Measurements from ENCODE around the gene HBG1. TPM values are rescaled to one million over a fixed set of nuclear protein-coding genes. Genes with fewer than 3 reads are reported as not detected.

Gene HBG1
- total and polyA plus RNA-seq, 10 of the 15 experiments (the other 5 are each of a cell fraction or from before 2014, with no cell fraction given), result 0.84 to 2.3 (median 1.9) TPM; not detected in 5

DNA sequence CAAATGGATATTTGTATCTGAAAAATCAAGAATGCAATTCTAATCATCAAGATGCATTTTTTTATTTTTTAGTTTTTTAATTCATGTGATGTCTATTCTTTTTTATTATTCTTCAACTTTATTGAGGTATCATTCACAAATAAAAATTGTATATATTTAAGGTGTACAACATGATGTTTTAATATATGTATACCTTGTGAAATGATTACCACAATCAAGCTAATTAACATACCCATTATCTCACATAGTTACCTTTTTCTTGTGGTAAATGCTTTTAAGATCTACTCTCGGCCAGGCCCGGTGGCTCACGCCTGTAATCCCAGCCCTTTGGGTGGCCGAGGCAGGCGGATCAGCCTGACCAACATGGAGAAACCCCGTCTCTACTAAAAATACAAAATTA, 26.5 kb downstream of the HBG1 start:
- H3K27me3 ChIP-seq (replicated peaks in 1 of 2; ENCODE audit: control insufficient read depth in 2 of 2, insufficient read depth in 2 of 2, low read length in 1 of 2), result no peaks in the 10 kb centered on the region
- ChIA-PET SMC1A (ENCODE audit: uncharacterized antibody, unreplicated experiment) (no interaction called here), CTCF (no interaction called here), POLR2A (no interaction called here), RAD21 (ENCODE audit: unreplicated experiment) (no interaction called here)
- no TSS peak for BruUV-seq (replicated peaks)
- no peak overlapping the region for H3K9ac ChIP-seq (ENCODE audit: control insufficient read depth, insufficient read depth, low read length)
- FAIRE-seq, result no peak
- H3K4me2 ChIP-seq (ENCODE audit: control insufficient read depth, insufficient read depth), result no peak overlapping the region
- TF ChIP-seq NFIC (IDR thresholded peaks at IDR 0.05; ENCODE audit: low read depth, low read length) (no peak), SMAD5 (IDR thresholded peaks at IDR 0.05; ENCODE audit: low read depth) (no peak), IRF4 (IDR thresholded peaks at IDR 0.05; ENCODE audit: low read depth, low read length) (no peak), TAF1 (IDR thresholded peaks at IDR 0.05; ENCODE audit: borderline replicate concordance, low read depth, low read length) (no peak), EZH2 (IDR thresholded peaks at IDR 0.05; ENCODE audit: borderline replicate concordance, control insufficient read depth, low read depth, low read length) (no peak)
- TF ChIP-seq, protein P1, sequence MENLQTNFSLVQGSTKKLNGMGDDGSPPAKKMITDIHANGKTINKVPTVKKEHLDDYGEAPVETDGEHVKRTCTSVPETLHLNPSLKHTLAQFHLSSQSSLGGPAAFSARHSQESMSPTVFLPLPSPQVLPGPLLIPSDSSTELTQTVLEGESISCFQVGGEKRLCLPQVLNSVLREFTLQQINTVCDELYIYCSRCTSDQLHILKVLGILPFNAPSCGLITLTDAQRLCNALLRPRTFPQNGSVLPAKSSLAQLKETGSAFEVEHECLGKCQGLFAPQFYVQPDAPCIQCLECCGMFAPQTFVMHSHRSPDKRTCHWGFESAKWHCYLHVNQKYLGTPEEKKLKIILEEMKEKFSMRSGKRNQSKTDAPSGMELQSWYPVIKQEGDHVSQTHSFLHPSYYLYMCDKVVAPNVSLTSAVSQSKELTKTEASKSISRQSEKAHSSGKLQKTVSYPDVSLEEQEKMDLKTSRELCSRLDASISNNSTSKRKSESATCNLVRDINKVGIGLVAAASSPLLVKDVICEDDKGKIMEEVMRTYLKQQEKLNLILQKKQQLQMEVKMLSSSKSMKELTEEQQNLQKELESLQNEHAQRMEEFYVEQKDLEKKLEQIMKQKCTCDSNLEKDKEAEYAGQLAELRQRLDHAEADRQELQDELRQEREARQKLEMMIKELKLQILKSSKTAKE (IDR thresholded peaks at IDR 0.05; ENCODE audit: low read depth, poor library complexity, severe bottlenecking), result no peak
- no peaks in the 10 kb centered on the region for H3K36me3 ChIP-seq (ENCODE audit: control insufficient read depth in 2 of 2, insufficient read depth in 2 of 2, low read length in 1 of 2)
- intact Hi-C loops (cut with micrococcal nuclease; ENCODE audit: unreplicated experiment) (no loop called here), in situ Hi-C loops (cut with MboI) (no loop called here)
- no peak for DNase-seq (ENCODE audit: low read depth, low spot score)
- H3K4me3 ChIP-seq, result no peak overlapping the region
- H3K27ac ChIP-seq (ENCODE audit: control insufficient read depth, insufficient read depth), result no peak overlapping the region
- H3K4me1 ChIP-seq (ENCODE audit: control insufficient read depth, insufficient read depth, low read length), result no peaks in the 10 kb centered on the region
- no peak for ATAC-seq
- no peaks in the 10 kb centered on the region for H3K79me2 ChIP-seq (ENCODE audit: control insufficient read depth, insufficient read depth, low read length)
- H2AFZ ChIP-seq (ENCODE audit: control insufficient read depth, low read depth, low read length), result no peak overlapping the region
- 41% methylated on average over 6 of the region's 6 CpGs for WGBS (ENCODE audit: insufficient coverage, insufficient replicate concordance, low lambda C conversion rate, missing lambda C conversion rate)
- no peaks in the 10 kb centered on the region for H3K9me3 ChIP-seq (replicated peaks; ENCODE audit: control insufficient read depth, insufficient read depth, low read length)
- H4K20me1 ChIP-seq (ENCODE audit: control insufficient read depth, insufficient read depth), result no peaks in the 10 kb centered on the region

Data from GM12878 (cell line).